ENCODE results near the gene ATCAY.
"Not testable (repeated sequence)": the region's sequence is repeated elsewhere in the genome, so short reads cannot be mapped to it uniquely, and the experiment has no call there.

Gene ATCAY

GRCh38 chr19:3857449-3858003, 23.0 kb upstream of the ATCAY start:
- no peak for DNase-seq

GRCh38 chr19:3860499-3860898, 20.0 kb upstream of the ATCAY start:
- no peak for DNase-seq

GRCh38 chr19:3862826-3863500, 17.5 kb upstream of the ATCAY start:
- no peak for DNase-seq

- DNase-seq: no peak
These were observed 16.8 kb upstream of the ATCAY start for GRCh38 chr19:3863648-3864047.

GRCh38 chr19:3866910-3867638, 13.4 kb upstream of the ATCAY start:
- DNase-seq: no peak

- DNase-seq: no peak
These were observed 12.3 kb upstream of the ATCAY start for GRCh38 chr19:3867971-3868769.

GRCh38 chr19:3868770-3869456, 11.6 kb upstream of the ATCAY start, which contains the start of gene ZFR2:
ZFR2 (minus strand) TSS chr19:3869038; CDS start chr19:3869017, 21 bp downstream.
- peak; percentile 37 for DNase-seq

GRCh38 chr19:3873151-3873550, 7.3 kb upstream of the ATCAY start:
- no peak for DNase-seq

GRCh38 chr19:3874695-3875094, 5.8 kb upstream of the ATCAY start:
- DNase-seq: not testable (repeated sequence)

- no peak for DNase-seq
These were observed 829 bp upstream of the ATCAY start for GRCh38 chr19:3879656-3880055.

- DNase-seq: no peak
These were observed 971 bp downstream of the ATCAY start for GRCh38 chr19:3881272-3882040.

- DNase-seq: no peak
These were observed 1.5 kb downstream of the ATCAY start for GRCh38 chr19:3882041-3882384.

- DNase-seq: no peak
These were observed 10.1 kb downstream of the ATCAY start for GRCh38 chr19:3890591-3890990.

- DNase-seq: no peak
These were observed 13.2 kb downstream of the ATCAY start for GRCh38 chr19:3893509-3894179.

GRCh38 chr19:3894959-3895358, 14.5 kb downstream of the ATCAY start:
- not testable (repeated sequence) for DNase-seq

GRCh38 chr19:3895788-3896187, 15.3 kb downstream of the ATCAY start:
- no peak for DNase-seq

- no peak for DNase-seq
These were observed 17.5 kb downstream of the ATCAY start for GRCh38 chr19:3897936-3898335.

GRCh38 chr19:3898426-3898825, 17.9 kb downstream of the ATCAY start:
- no peak for DNase-seq

GRCh38 chr19:3899531-3900294, 19.2 kb downstream of the ATCAY start:
- no peak for DNase-seq

- no peak for DNase-seq
These were observed 22.0 kb downstream of the ATCAY start for GRCh38 chr19:3902317-3902973.

Data from stimulated activated CD4-positive, alpha-beta T cell treated with anti-CD3 and anti-CD28 coated beads, Interleukin-4, amount 100 ng/mL, for 1 hour (primary cell).